ENCODE measurements around the gene ZNF394.

ZNF394 gene

DNA sequence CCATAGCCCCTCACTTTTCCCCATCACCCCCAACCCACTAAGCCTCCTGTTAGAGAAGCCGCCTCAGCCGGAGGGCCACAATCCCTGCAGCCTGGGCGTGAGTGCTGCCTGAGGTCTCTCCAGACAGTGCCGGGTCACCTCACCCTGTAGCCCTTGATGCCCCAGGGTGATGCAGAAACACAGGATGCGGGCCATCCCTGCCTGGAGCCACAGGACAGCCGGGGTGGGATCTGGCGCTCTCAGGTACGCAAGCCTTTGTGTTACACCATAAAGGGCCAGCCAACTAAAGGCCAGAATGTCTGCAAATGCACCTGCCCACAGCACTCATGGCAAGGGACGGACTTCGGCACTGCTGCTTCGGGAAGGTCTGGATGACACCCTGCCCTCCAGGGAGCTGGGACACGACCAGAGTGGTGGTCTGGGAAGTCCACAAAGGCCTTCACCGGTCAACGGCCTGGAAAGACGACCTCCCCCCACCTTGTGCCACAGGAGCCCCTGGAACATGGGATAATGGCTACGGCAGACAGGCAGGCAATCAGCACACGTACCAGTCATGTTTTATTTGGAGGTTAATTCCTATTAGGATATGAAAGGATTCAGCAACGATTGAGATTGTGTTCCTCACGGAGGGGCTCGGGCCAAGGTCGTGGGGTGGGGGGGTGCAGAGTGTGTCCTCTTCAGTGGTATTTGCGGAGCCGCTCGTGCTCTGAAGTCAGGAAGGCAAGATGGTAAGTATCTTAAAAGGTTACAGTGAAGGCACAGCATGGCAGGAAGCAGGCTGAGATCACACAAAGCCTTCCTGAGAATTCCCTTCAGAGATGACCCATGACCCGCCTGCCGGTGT, 42.2 kb downstream of the ZNF394 start:
- H3K9ac ChIP-seq (ENCODE audit: low read length): no peak overlapping the region
- no peaks in the 10 kb centered on the region for H4K20me1 ChIP-seq (ENCODE audit: insufficient read depth, low read length)
- peaks cover 32% of the 10 kb centered on the region for H3K79me2 ChIP-seq (ENCODE audit: insufficient read depth, low read length)
- H3K4me1 ChIP-seq (ENCODE audit: insufficient read depth, low read length, severe bottlenecking): peaks cover 6% of the 10 kb centered on the region
- no peak overlapping the region for H2AFZ ChIP-seq (ENCODE audit: low read length)
- no peak overlapping the region for H3K4me3 ChIP-seq (ENCODE audit: low read depth, low read length, poor library complexity, severe bottlenecking)
- no peak for TF ChIP-seq EZH2 (IDR thresholded peaks at IDR 0.05; ENCODE audit: borderline replicate concordance, low read length)
- TF ChIP-seq, protein P1, sequence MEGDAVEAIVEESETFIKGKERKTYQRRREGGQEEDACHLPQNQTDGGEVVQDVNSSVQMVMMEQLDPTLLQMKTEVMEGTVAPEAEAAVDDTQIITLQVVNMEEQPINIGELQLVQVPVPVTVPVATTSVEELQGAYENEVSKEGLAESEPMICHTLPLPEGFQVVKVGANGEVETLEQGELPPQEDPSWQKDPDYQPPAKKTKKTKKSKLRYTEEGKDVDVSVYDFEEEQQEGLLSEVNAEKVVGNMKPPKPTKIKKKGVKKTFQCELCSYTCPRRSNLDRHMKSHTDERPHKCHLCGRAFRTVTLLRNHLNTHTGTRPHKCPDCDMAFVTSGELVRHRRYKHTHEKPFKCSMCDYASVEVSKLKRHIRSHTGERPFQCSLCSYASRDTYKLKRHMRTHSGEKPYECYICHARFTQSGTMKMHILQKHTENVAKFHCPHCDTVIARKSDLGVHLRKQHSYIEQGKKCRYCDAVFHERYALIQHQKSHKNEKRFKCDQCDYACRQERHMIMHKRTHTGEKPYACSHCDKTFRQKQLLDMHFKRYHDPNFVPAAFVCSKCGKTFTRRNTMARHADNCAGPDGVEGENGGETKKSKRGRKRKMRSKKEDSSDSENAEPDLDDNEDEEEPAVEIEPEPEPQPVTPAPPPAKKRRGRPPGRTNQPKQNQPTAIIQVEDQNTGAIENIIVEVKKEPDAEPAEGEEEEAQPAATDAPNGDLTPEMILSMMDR (IDR thresholded peaks at IDR 0.05; ENCODE audit: low read length): no peak
- H3K4me2 ChIP-seq (ENCODE audit: low read length): no peak overlapping the region
- no peaks in the 10 kb centered on the region for H3K9me3 ChIP-seq (ENCODE audit: low read length)
- H3K36me3 ChIP-seq (ENCODE audit: insufficient read depth, low read length): peaks cover 96% of the 10 kb centered on the region
- H3F3A ChIP-seq (ENCODE audit: insufficient read depth, low read length): no peaks in the 10 kb centered on the region; the same call in 1 of the 2 replicates
- no peaks in the 10 kb centered on the region for H3K27me3 ChIP-seq (ENCODE audit: insufficient read depth, low read length)
- no peaks in the 10 kb centered on the region for H3K9me2 ChIP-seq (ENCODE audit: low read depth, low read length)
- no peak overlapping the region for H3K27ac ChIP-seq (ENCODE audit: low read depth, low read length, poor library complexity, severe bottlenecking)

DNA sequence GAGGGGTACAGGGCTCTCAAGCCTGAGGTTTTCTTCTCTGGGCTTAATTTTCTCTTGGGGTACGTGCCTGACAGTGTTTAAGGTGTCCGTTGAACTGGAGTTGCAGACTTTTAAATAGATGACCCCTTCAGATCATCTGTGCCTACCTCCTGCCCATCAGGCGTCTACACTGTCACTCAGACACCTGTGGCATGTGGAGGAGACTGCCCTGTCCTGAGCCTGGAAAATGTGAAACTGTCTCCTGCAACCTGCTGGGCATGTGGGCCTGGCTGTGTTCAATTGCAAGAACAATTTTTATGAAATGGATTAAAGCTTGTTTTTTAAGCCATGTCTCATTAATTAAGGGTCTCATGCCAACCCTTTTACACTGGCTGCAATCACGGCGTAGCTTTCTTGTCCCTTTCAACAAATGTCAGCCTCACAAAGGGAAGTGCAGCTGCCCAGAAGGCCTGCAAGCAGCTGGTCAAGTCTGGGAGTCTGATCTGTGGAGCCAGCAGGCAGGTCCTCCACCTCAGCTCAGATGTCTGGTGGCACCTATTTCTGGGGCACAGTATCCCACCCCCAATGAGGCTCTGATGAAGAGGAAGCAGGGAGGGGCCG, 42.9 kb downstream of the ZNF394 start:
- no peaks in the 10 kb centered on the region for H3K27me3 ChIP-seq (ENCODE audit: insufficient read depth, low read length)
- peaks cover 98% of the 10 kb centered on the region for H3K36me3 ChIP-seq (ENCODE audit: insufficient read depth, low read length)
- H3K9me2 ChIP-seq (ENCODE audit: low read depth, low read length): no peaks in the 10 kb centered on the region
- H3K4me2 ChIP-seq (ENCODE audit: low read length): no peak overlapping the region
- H3K9ac ChIP-seq (ENCODE audit: low read length): no peak overlapping the region
- H4K20me1 ChIP-seq (ENCODE audit: insufficient read depth, low read length): no peaks in the 10 kb centered on the region
- peaks cover 6% of the 10 kb centered on the region for H3K4me1 ChIP-seq (ENCODE audit: insufficient read depth, low read length, severe bottlenecking)
- H3K4me3 ChIP-seq (ENCODE audit: low read depth, low read length, poor library complexity, severe bottlenecking): no peak overlapping the region
- H2AFZ ChIP-seq (ENCODE audit: low read length): no peak overlapping the region
- no peak for TF ChIP-seq EZH2 (IDR thresholded peaks at IDR 0.05; ENCODE audit: borderline replicate concordance, low read length)
- TF ChIP-seq, protein P1 (IDR thresholded peaks at IDR 0.05; ENCODE audit: low read length): no peak
- H3F3A ChIP-seq (ENCODE audit: insufficient read depth, low read length): no peaks in the 10 kb centered on the region; the same call in 1 of the 2 replicates
- H3K27ac ChIP-seq (ENCODE audit: low read depth, low read length, poor library complexity, severe bottlenecking): no peak overlapping the region
- peaks cover 26% of the 10 kb centered on the region for H3K79me2 ChIP-seq (ENCODE audit: insufficient read depth, low read length)
- no peaks in the 10 kb centered on the region for H3K9me3 ChIP-seq (ENCODE audit: low read length)

DNA sequence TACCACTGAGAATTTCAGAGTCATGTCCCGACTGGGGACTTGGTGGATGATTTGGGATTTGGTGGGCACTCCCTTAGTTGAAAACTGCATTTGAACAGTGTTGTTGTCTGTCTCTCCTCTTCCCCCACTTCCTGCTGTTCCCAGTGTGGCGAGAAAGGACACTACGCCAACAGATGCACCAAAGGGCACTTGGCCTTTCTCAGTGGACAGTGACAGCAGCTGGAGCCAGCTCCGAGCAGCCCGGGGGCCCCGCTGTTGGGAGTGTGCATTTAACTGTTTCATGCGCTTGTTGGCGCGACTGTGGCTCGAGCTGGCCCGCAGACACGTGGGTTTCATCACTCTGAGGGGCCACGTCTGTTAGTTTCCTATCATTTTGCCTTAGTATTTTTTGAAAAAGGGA, 43.8 kb downstream of the ZNF394 start:
- no peaks in the 10 kb centered on the region for H3K9me3 ChIP-seq (ENCODE audit: low read length)
- H3K9ac ChIP-seq (ENCODE audit: low read length): no peak overlapping the region
- no peaks in the 10 kb centered on the region for H3K27me3 ChIP-seq (ENCODE audit: insufficient read depth, low read length)
- H2AFZ ChIP-seq (ENCODE audit: low read length): no peak overlapping the region
- H3K27ac ChIP-seq (ENCODE audit: low read depth, low read length, poor library complexity, severe bottlenecking): no peak overlapping the region
- TF ChIP-seq, protein P1 (IDR thresholded peaks at IDR 0.05; ENCODE audit: low read length): no peak
- TF ChIP-seq EZH2 (IDR thresholded peaks at IDR 0.05; ENCODE audit: borderline replicate concordance, low read length): no peak
- H3K4me1 ChIP-seq (ENCODE audit: insufficient read depth, low read length, severe bottlenecking): peaks cover 6% of the 10 kb centered on the region
- H3K36me3 ChIP-seq (ENCODE audit: insufficient read depth, low read length): peaks cover 98% of the 10 kb centered on the region
- peaks cover 20% of the 10 kb centered on the region for H3K79me2 ChIP-seq (ENCODE audit: insufficient read depth, low read length)
- H3K9me2 ChIP-seq (ENCODE audit: low read depth, low read length): no peaks in the 10 kb centered on the region
- H3K4me3 ChIP-seq (ENCODE audit: low read depth, low read length, poor library complexity, severe bottlenecking): no peak overlapping the region
- no peaks in the 10 kb centered on the region; the same call in 1 of the 2 replicates for H3F3A ChIP-seq (ENCODE audit: insufficient read depth, low read length)
- no peaks in the 10 kb centered on the region for H4K20me1 ChIP-seq (ENCODE audit: insufficient read depth, low read length)
- H3K4me2 ChIP-seq (ENCODE audit: low read length): no peak overlapping the region

Measured in OCI-LY1 (cell line).